ENCODE measurements around the gene PIGK. TPM values are rescaled to one million over a fixed set of nuclear protein-coding genes. Genes with fewer than 3 reads are reported as not detected.

PIGK gene
- polyA plus RNA-seq, 1 donor (not counting 4 experiments of a cell fraction or from before 2014, with no cell fraction given) = 29.4 TPM

DNA sequence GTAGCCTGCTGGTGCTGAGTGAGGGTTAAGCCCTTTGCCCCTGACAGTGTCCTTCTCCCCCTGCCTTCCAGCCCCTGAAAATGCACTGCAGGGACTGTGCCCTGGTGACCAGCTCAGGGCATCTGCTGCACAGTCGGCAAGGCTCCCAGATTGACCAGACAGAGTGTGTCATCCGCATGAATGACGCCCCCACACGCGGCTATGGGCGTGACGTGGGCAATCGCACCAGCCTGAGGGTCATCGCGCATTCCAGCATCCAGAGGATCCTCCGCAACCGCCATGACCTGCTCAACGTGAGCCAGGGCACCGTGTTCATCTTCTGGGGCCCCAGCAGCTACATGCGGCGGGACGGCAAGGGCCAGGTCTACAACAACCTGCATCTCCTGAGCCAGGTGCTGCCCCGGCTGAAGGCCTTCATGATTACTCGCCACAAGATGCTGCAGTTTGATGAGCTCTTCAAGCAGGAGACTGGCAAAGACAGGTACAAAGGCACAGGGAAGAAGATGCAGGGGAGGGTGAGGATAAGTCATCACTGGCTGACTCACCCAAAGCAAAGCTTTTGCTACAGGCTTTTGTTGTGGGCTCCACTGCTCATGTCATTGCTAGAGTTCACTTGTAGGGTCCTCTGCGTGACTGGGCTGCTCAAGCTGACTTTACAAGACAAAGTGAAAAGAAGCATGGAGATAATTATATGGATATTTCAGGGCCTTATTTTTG, 174.9 kb downstream of the PIGK start:
- no peaks in the 10 kb centered on the region for H3K9me3 ChIP-seq (ENCODE audit: control insufficient read depth, low read depth, low read length)
- peaks cover 2% of the 10 kb centered on the region for H3K9me1 ChIP-seq (ENCODE audit: control insufficient read depth, extremely low read depth, insufficient read depth, low read length)
- no peaks in the 10 kb centered on the region for H3K27me3 ChIP-seq (ENCODE audit: control insufficient read depth, extremely low read depth, insufficient read depth, low read length)
- DNase-seq (ENCODE audit: low read depth, low spot score) (peak; percentile 35), FAIRE-seq (peak; percentile 94)
- dilution Hi-C loops (cut with MboI; ENCODE audit: extremely low pct_ligation_motif_present, low sequenced_read_pairs) = no loop called here
- no peak overlapping the region for H2AFZ ChIP-seq (ENCODE audit: control insufficient read depth, low read length)
- no peak overlapping the region for H3K4me3 ChIP-seq (ENCODE audit: control insufficient read depth in 2 of 3, extremely low read depth in 1 of 3, insufficient read depth in 2 of 3, low read depth in 1 of 3, low read length in 3 of 3)
- H3K36me3 ChIP-seq (ENCODE audit: control insufficient read depth in 2 of 2, extremely low read depth in 1 of 2, insufficient read depth in 2 of 2, low read length in 2 of 2) = peaks cover 0 to 4% of the 10 kb centered on the region in 2 experiments
- H3K79me2 ChIP-seq (ENCODE audit: control insufficient read depth, insufficient read depth, low read length) = peaks cover 5% of the 10 kb centered on the region
- no peaks in the 10 kb centered on the region for H4K20me1 ChIP-seq (ENCODE audit: control insufficient read depth, extremely low read depth, insufficient read depth, low read length)
- H3K4me2 ChIP-seq (ENCODE audit: control insufficient read depth, extremely low read depth, insufficient read depth, low read depth, low read length) = no peak overlapping the region
- H3K27ac ChIP-seq (ENCODE audit: control insufficient read depth, insufficient read depth, low read length) = no peak overlapping the region
- peaks cover 16% of the 10 kb centered on the region for H3K4me1 ChIP-seq (ENCODE audit: control insufficient read depth, extremely low read depth, insufficient read depth, low read length)
- no peak overlapping the region for H3K9ac ChIP-seq (ENCODE audit: control insufficient read depth, extremely low read depth, insufficient read depth, low read length)
- TF ChIP-seq CTCF (optimal IDR thresholded peaks at IDR 0.05 in 1 of 3, IDR thresholded peaks at IDR 0.05 in 1 of 3, conservative IDR thresholded peaks at IDR 0.05 in 1 of 3; ENCODE audit: extremely low read depth in 1 of 3, insufficient read depth in 2 of 3, low read length in 3 of 3) = no peak
- TF ChIP-seq EZH2 (IDR thresholded peaks at IDR 0.05; ENCODE audit: low read length) = no peak

- H3K4me3 ChIP-seq (ENCODE audit: control insufficient read depth in 2 of 3, extremely low read depth in 1 of 3, insufficient read depth in 2 of 3, low read depth in 1 of 3, low read length in 3 of 3) = no peak overlapping the region
- H3K79me2 ChIP-seq (ENCODE audit: control insufficient read depth, insufficient read depth, low read length) = peaks cover 5% of the 10 kb centered on the region
- DNase-seq (ENCODE audit: low read depth, low spot score) (no peak), FAIRE-seq (no peak)
- H3K4me2 ChIP-seq (ENCODE audit: control insufficient read depth, extremely low read depth, insufficient read depth, low read depth, low read length) = no peak overlapping the region
- no peak overlapping the region for H2AFZ ChIP-seq (ENCODE audit: control insufficient read depth, low read length)
- dilution Hi-C loops (cut with MboI; ENCODE audit: extremely low pct_ligation_motif_present, low sequenced_read_pairs) = no loop called here
- peaks cover 0 to 8% of the 10 kb centered on the region in 2 experiments for H3K36me3 ChIP-seq (ENCODE audit: control insufficient read depth in 2 of 2, extremely low read depth in 1 of 2, insufficient read depth in 2 of 2, low read length in 2 of 2)
- no peak overlapping the region for H3K9ac ChIP-seq (ENCODE audit: control insufficient read depth, extremely low read depth, insufficient read depth, low read length)
- H3K27ac ChIP-seq (ENCODE audit: control insufficient read depth, insufficient read depth, low read length) = peak overlapping the region; percentile 81
- no peaks in the 10 kb centered on the region for H3K27me3 ChIP-seq (ENCODE audit: control insufficient read depth, extremely low read depth, insufficient read depth, low read length)
- H4K20me1 ChIP-seq (ENCODE audit: control insufficient read depth, extremely low read depth, insufficient read depth, low read length) = no peaks in the 10 kb centered on the region
- peaks cover 2% of the 10 kb centered on the region for H3K9me1 ChIP-seq (ENCODE audit: control insufficient read depth, extremely low read depth, insufficient read depth, low read length)
- H3K9me3 ChIP-seq (ENCODE audit: control insufficient read depth, low read depth, low read length) = no peaks in the 10 kb centered on the region
- TF ChIP-seq CTCF (optimal IDR thresholded peaks at IDR 0.05 in 1 of 3, IDR thresholded peaks at IDR 0.05 in 1 of 3, conservative IDR thresholded peaks at IDR 0.05 in 1 of 3; ENCODE audit: extremely low read depth in 1 of 3, insufficient read depth in 2 of 3, low read length in 3 of 3) (no peak), EZH2 (IDR thresholded peaks at IDR 0.05; ENCODE audit: low read length) (no peak)
- peaks cover 23% of the 10 kb centered on the region for H3K4me1 ChIP-seq (ENCODE audit: control insufficient read depth, extremely low read depth, insufficient read depth, low read length)
Observed at GRCh38 chr1:77040826-77041225, 178.4 kb downstream of the PIGK start.

All from keratinocyte (primary cell).